AG04449 (cell line): ENCODE measurements around the gene FBXL16.

ENCODE experiments used
- CTCF ChIA-PET: fragments of 350-600 bp; formaldehyde crosslinking; extraction: SDS; loops from one replicate; lab custom pipeline; 2021; ENCODE audit warnings: antibody characterized with exemption; lab: Yijun Ruan, JAX
- POLR2A ChIA-PET: fragments of 400-600, 350-600 bp; formaldehyde crosslinking; extraction: SDS; loops from one replicate; lab custom pipeline; 2020; ENCODE audit warnings: antibody characterized with exemption, inconsistent platforms; lab: Yijun Ruan, JAX
- DNase-seq: peaks from one replicate; pipeline ENCODE4 v3.0.0-alpha.2; 2010; ENCODE audit warnings: low read depth, low spot score
- H3K4me3 ChIP-seq: 2 replicates; pipeline ENCODE4 v1.5.1; 2011; ENCODE audit warnings: low read depth, mild to moderate bottlenecking, control low read depth, low read length
- TF ChIP-seq, protein P1 (sequence below): IDR thresholded peaks from one replicate; pipeline ENCODE4 v1.5.1; 2011; ENCODE audit warnings: mild to moderate bottlenecking, moderate library complexity, low read length, control low read depth, inconsistent platforms; ENCODE audit not compliant: insufficient read depth; ENCODE audit errors: missing control alignments

FBXL16 gene

DNA sequence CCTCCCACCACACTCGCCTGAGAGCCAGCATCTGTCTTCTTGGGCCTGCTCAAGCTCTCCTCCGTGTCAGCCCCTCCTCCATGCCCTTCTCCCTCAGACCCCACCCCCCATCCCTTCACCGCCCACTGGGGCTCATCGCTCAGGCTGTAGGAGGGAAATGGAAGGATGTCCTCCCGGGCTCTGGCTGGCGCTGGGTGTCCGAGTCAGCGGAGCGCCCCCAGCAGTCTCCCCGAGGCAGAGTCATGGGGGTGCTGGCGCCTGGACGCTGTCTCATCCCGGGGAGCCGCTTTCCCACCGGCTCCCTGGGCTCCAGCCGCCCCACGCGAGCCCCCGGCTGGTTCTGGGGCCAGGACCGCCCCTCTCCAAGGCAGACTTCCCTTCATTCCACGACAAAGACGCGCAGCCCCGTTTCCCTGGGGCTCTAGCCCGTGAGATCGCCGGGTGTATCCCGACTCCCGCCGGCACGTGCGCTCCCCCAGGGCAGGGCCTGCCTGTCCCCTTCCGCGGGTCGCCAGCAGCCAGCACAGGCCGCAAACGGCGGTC, 14.9 kb upstream of the FBXL16 start:
- TF ChIP-seq, protein P1, sequence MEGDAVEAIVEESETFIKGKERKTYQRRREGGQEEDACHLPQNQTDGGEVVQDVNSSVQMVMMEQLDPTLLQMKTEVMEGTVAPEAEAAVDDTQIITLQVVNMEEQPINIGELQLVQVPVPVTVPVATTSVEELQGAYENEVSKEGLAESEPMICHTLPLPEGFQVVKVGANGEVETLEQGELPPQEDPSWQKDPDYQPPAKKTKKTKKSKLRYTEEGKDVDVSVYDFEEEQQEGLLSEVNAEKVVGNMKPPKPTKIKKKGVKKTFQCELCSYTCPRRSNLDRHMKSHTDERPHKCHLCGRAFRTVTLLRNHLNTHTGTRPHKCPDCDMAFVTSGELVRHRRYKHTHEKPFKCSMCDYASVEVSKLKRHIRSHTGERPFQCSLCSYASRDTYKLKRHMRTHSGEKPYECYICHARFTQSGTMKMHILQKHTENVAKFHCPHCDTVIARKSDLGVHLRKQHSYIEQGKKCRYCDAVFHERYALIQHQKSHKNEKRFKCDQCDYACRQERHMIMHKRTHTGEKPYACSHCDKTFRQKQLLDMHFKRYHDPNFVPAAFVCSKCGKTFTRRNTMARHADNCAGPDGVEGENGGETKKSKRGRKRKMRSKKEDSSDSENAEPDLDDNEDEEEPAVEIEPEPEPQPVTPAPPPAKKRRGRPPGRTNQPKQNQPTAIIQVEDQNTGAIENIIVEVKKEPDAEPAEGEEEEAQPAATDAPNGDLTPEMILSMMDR = peak; percentile 52
- peak overlapping the region; percentile 75 for H3K4me3 ChIP-seq
- ChIA-PET POLR2A (interaction anchor here (1.0 to 1.5 kb wide), 3 partner anchors 9 to 34 kb away, joined by 3 to 7 read pairs (median 5); no protein-coding TSS in a partner anchor), CTCF (interaction anchor here (0.6 to 3.4 kb wide), 16 partner anchors 8 to 335 kb away, joined by 3 to 25 read pairs (median 4); partner anchors contain the start of gene CIAO3)
- DNase-seq = no peak

DNA sequence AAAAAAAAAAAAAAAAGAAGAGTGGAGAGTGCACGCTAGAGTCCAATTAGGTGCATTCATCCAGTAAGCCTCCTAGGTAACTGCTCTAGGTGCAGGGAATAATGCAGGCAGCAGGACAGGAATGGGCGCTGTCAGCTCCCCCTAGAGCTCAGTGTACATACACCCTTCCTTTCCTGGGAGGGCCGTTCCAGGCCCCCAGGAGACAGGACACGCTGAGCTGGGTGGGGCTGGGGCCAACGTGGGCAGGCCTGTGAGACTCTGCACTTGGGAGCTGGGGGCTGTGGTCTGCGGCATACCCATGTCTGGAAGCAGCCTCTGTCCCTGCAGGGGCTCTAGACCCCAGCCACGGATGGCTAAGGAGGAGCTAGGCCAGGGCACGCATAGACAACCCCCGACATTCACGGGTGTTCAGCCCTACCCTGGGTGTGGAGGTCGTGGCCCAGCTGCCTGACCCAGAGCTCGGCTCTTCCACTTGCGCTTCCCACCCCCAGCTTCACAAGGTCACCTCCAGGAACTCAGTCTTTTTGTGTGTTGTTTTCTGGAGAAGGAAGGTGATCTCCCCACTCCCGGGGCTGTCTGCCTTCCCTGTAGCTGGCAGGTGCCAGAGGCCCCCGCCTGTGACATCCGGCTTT, 14.3 kb upstream of the FBXL16 start:
- TF ChIP-seq, protein P1 = peak; percentile 29
- peak overlapping the region; percentile 75 for H3K4me3 ChIP-seq
- CTCF ChIA-PET = interaction anchor here (0.6 to 3.4 kb wide), 18 partner anchors 8 to 456 kb away, joined by 3 to 25 read pairs (median 4); partner anchors contain the start of gene CIAO3
- POLR2A ChIA-PET = interaction anchor here (0.9 to 1.5 kb wide), 4 partner anchors 10 to 69 kb away, joined by 3 to 7 read pairs (median 4); partner anchors contain the start of genes CHTF18 and RPUSD1
- DNase-seq = no peak

DNA sequence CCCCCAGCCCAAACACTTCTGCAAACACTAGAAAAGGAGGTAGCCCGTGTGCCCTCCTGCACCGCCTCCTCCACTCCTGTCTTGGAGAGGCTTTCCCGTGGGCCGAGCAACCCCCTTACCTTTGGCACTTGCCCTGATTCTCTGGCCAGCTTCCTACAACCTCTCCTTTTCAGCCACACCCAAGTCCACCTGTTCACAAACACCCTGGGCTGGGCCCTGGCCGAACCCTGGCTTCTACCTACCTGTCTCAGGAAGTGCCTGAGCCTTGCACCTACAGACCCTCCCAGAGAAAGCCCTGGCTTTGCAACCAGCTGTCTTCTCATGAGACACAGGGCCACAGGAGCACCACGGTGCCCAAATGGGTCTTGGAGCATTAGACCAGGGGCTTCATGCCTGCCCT, 13.3 kb upstream of the FBXL16 start:
- no peak for DNase-seq
- ChIA-PET POLR2A (interaction anchor here (0.9 kb wide), 1 partner anchor 70 kb away, joined by 3 read pairs; the partner anchor contains the start of genes CHTF18 and RPUSD1), CTCF (interaction anchor here (0.7 to 3.4 kb wide), 7 partner anchors 9 to 457 kb away, joined by 3 to 25 read pairs (median 6); no protein-coding TSS in a partner anchor)
- no peak overlapping the region for H3K4me3 ChIP-seq
- TF ChIP-seq, protein P1 = no peak

DNA sequence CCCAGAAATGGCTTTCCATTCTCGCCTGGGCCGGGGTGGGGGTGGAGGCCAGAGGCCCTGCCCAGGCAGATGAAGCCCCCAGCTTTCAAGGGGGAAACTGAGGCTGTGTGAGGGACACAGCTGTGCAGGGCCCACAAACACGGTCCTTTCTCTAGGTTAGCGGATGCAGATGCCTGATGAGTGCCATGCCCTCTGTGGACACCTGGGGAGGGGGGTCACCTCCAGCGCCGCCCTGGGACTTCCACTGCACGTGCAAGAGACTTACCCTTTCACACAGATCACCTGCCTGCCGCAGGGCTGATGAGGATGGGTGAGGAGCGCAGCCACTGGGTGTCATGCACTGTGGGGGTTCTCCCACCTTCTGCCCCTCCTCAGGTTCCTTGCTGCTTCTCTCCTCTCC, 12.8 kb upstream of the FBXL16 start:
- POLR2A ChIA-PET = no interaction called here
- DNase-seq = no peak
- TF ChIP-seq, protein P1 = no peak
- CTCF ChIA-PET = interaction anchor here (3.4 kb wide), 1 partner anchor 68 kb away, joined by 25 read pairs; no protein-coding TSS in a partner anchor
- no peak overlapping the region for H3K4me3 ChIP-seq

DNA sequence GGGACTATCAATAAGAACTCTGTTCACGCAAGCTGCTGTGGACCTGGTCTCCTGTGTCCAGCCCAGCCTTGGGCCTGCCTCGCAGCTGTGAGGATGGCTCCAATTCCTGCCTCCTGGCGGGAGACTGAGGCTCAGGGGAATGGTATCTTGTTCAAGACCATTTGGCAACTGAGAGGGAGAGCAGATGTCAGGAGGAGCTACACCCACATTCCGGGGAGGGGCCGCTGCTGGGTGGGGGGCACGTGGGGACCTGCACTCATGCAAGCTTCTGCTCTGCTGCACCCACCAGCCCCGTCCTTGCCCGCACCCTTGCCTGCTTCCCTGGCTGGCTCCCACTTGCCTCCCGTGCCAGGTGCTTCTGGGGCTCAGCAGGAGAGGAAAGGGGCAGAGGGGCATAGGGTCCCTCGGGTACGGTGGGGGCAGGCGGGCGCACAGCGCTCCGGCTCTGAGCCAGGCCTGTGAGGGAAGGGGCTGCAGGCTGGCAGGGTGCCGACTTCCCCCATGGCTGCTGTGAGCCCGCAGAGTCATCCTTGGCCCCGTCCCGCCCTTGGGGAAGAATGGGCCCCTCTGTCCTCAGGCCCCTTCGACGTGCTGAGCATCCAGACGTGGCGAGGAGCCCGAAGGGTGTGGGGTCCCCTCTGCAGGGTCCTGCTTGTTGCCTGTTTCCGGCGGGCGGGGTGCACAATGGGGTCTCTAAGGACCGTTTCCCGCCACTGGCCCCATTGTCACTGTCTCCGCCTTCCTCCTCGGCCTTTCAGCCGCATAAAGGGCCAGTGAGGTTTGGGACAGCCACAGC, 12.0 kb upstream of the FBXL16 start:
- POLR2A ChIA-PET = no interaction called here
- CTCF ChIA-PET = interaction anchor here (1.0 to 10.1 kb wide), 2 partner anchors 68 to 139 kb away, joined by 3 to 210 read pairs; partner anchors contain the start of genes CHTF18 and RPUSD1
- TF ChIP-seq, protein P1 = no peak
- H3K4me3 ChIP-seq = no peak overlapping the region
- no peak for DNase-seq
